ENCODE data around the gene NEK6. TPM values are rescaled to one million over a fixed set of nuclear protein-coding genes. Genes with fewer than 3 reads are reported as not detected.

The NEK6 gene
- total and polyA plus RNA-seq, 12 donors = 4.0 to 27.2 (median 15.1) TPM

- 86 to 92% (median 91%) methylated on average over 13 to 14 of the region's 14 CpGs for WGBS, 4 donors
- peaks cover 0 to 3% of the 10 kb centered on the region in 2 donors for H3K36me3 ChIP-seq (replicated peaks in 1 of 2)
- intact Hi-C loops (cut with DNase I) = no loop called here
These were observed 46.0 kb downstream of the NEK6 start for GRCh38 chr9:124303762-124304161.

GRCh38 chr9:124304285-124304684 lies 46.5 kb downstream of the NEK6 start:
- Histone ChIP-seq H3K9me3 (replicated peaks in 1 of 3) (no peaks in the 10 kb centered on the region), H3K4me3 (no peak overlapping the region), H3K27ac (no peak overlapping the region), H3K36me3 (replicated peaks in 1 of 2) (peaks cover 0 to 3% of the 10 kb centered on the region in 2 donors), H3K27me3 (no peaks in the 10 kb centered on the region), H3K4me1 (replicated peaks in 1 of 2) (no peaks in the 10 kb centered on the region)
- intact Hi-C loops (cut with DNase I) = no loop called here
- no peak for TF ChIP-seq CTCF (IDR thresholded peaks at IDR 0.05)
- TF ChIP-seq POLR2A (IDR thresholded peaks at IDR 0.05) = no peak
- DNase-seq = no peak
- 88 to 94% (median 90%) methylated on average over 7 to 8 of the region's 8 CpGs for WGBS, 4 donors

More at GRCh38 chr9:124303762-124304161, 46.0 kb downstream of the NEK6 start:
- no peaks in the 10 kb centered on the region for H3K27me3 ChIP-seq
- DNase-seq = no peak
- TF ChIP-seq POLR2A (IDR thresholded peaks at IDR 0.05) (no peak), CTCF (IDR thresholded peaks at IDR 0.05) (no peak)
- no peak overlapping the region for H3K4me3 ChIP-seq
- H3K9me3 ChIP-seq (replicated peaks in 1 of 3) = no peaks in the 10 kb centered on the region
- no peaks in the 10 kb centered on the region for H3K4me1 ChIP-seq (replicated peaks in 1 of 2)
- no peak overlapping the region for H3K27ac ChIP-seq

- no peaks in the 10 kb centered on the region for H3K4me1 ChIP-seq (replicated peaks in 1 of 2)
- H3K36me3 ChIP-seq (replicated peaks in 1 of 2) = peaks cover 0 to 3% of the 10 kb centered on the region in 2 donors
- TF ChIP-seq CTCF (IDR thresholded peaks at IDR 0.05) (no peak), POLR2A (IDR thresholded peaks at IDR 0.05) (no peak)
- no peak overlapping the region for H3K4me3 ChIP-seq
- H3K27me3 ChIP-seq = no peaks in the 10 kb centered on the region
- 72 to 82% (median 75%) methylated on average over 13 of the region's 13 CpGs for WGBS, 4 donors
- intact Hi-C loops (cut with DNase I) = no loop called here
- H3K27ac ChIP-seq = no peak overlapping the region
- H3K9me3 ChIP-seq (replicated peaks in 1 of 3) = no peaks in the 10 kb centered on the region
- DNase-seq = no peak
These were observed 48.5 kb downstream of the NEK6 start for GRCh38 chr9:124306098-124306735.

GRCh38 chr9:124307379-124308030 lies 49.8 kb downstream of the NEK6 start:
- intact Hi-C loops (cut with DNase I) = no loop called here
- DNase-seq = no peak
- 80 to 94% (median 89%) methylated on average over 7 to 24 of the region's 24 CpGs for WGBS, 4 donors
- Histone ChIP-seq H3K27me3 (no peaks in the 10 kb centered on the region), H3K9me3 (replicated peaks in 1 of 3) (no peaks in the 10 kb centered on the region), H3K4me1 (replicated peaks in 1 of 2) (no peaks in the 10 kb centered on the region), H3K36me3 (replicated peaks in 1 of 2) (peaks cover 0 to 3% of the 10 kb centered on the region in 2 donors), H3K4me3 (no peak overlapping the region), H3K27ac (no peak overlapping the region)
- TF ChIP-seq CTCF (IDR thresholded peaks at IDR 0.05) (no peak), POLR2A (IDR thresholded peaks at IDR 0.05) (no peak)

All from adrenal gland (tissue), 12 donors.